WTC11 (cell line): ENCODE results near the gene ATP1A4. TPM values are rescaled to one million over a fixed set of nuclear protein-coding genes. Genes with fewer than 3 reads are reported as not detected.

ENCODE experiments used
- AFF4 ChIP-seq: sonication (generic); formaldehyde crosslinking; IDR thresholded peaks from 2 replicates; pipeline ENCODE4 v1.8.1; 2023; ENCODE audit warnings: mild to moderate bottlenecking, missing genetic modification reagents, borderline replicate concordance
- ATF1 ChIP-seq: sonication (generic); formaldehyde crosslinking; IDR thresholded peaks from 2 replicates; pipeline ENCODE4 v1.8.1; 2023; ENCODE audit warnings: mild to moderate bottlenecking, moderate library complexity, missing genetic modification reagents
- ATF2 ChIP-seq: sonication (generic); formaldehyde crosslinking; IDR thresholded peaks from 2 replicates; pipeline ENCODE4 v1.8.1; 2022; ENCODE audit warnings: low read depth, missing genetic modification reagents, borderline replicate concordance
- ATF3 ChIP-seq: sonication (generic); formaldehyde crosslinking; conservative IDR thresholded peaks from 2 replicates; pipeline ENCODE4 v1.8.1; 2022; ENCODE audit warnings: mild to moderate bottlenecking, missing genetic modification reagents
- CDX4 ChIP-seq: fragments of 250-450 bp; sonication (Bioruptor Pico); IDR thresholded peaks from 2 replicates; pipeline ENCODE4 v1.9.0; 2021; ENCODE audit warnings: moderate library complexity, mild to moderate bottlenecking, inconsistent platforms, borderline replicate concordance
- CREM ChIP-seq: sonication (generic); formaldehyde crosslinking; IDR thresholded peaks from 2 replicates; pipeline ENCODE4 v1.8.1; 2022; ENCODE audit warnings: mild to moderate bottlenecking, missing genetic modification reagents, moderate library complexity
- ELF4 ChIP-seq: sonication (generic); formaldehyde crosslinking; IDR thresholded peaks from 2 replicates; pipeline ENCODE4 v1.8.1; 2022; ENCODE audit warnings: low read depth, mild to moderate bottlenecking, moderate library complexity, missing genetic modification reagents
- ERG ChIP-seq: fragments of 250-450 bp; sonication (Bioruptor Pico); IDR thresholded peaks from 2 replicates; pipeline ENCODE4 v1.8.0; 2021; ENCODE audit warnings: mild to moderate bottlenecking
- FOXP4 ChIP-seq: sonication (generic); formaldehyde crosslinking; IDR thresholded peaks from 2 replicates; pipeline ENCODE4 v1.8.0; 2022; ENCODE audit warnings: mild to moderate bottlenecking, missing genetic modification reagents
- GRHL2 ChIP-seq: fragments of 250-450 bp; sonication (Bioruptor Pico); IDR thresholded peaks from 2 replicates; pipeline ENCODE4 v1.8.0; 2022; ENCODE audit warnings: mild to moderate bottlenecking, moderate library complexity; ENCODE audit not compliant: insufficient replicate concordance, severe bottlenecking
- JAZF1 ChIP-seq: fragments of 250-450 bp; sonication (Bioruptor Pico); IDR thresholded peaks from 2 replicates; pipeline ENCODE4 v1.9.0; 2021; ENCODE audit warnings: moderate library complexity, mild to moderate bottlenecking, inconsistent platforms
- MXD4 ChIP-seq: fragments of 250-450 bp; sonication (Bioruptor Pico); IDR thresholded peaks from 2 replicates; pipeline ENCODE4 v1.8.0; 2021; ENCODE audit warnings: mild to moderate bottlenecking, moderate library complexity, borderline replicate concordance
- NFATC4 ChIP-seq: fragments of 250-450 bp; sonication (Bioruptor Pico); IDR thresholded peaks from 2 replicates; pipeline ENCODE4 v1.9.0; 2021; ENCODE audit warnings: mild to moderate bottlenecking
- NR1H2 ChIP-seq: sonication (generic); formaldehyde crosslinking; IDR thresholded peaks from 2 replicates; pipeline ENCODE4 v1.9.0; 2021; ENCODE audit warnings: mild to moderate bottlenecking, moderate library complexity, missing genetic modification reagents
- NR2C2 ChIP-seq: sonication (generic); formaldehyde crosslinking; IDR thresholded peaks from 2 replicates; pipeline ENCODE4 v1.8.0; 2022; ENCODE audit warnings: mild to moderate bottlenecking, missing genetic modification reagents
- NR3C1 ChIP-seq: sonication (generic); formaldehyde crosslinking; conservative IDR thresholded peaks from 2 replicates; pipeline ENCODE4 v1.8.1; 2023; ENCODE audit warnings: low read depth, mild to moderate bottlenecking, missing genetic modification reagents
- OVOL2 ChIP-seq: fragments of 250-450 bp; sonication (Bioruptor Pico); IDR thresholded peaks from 2 replicates; pipeline ENCODE4 v1.9.0; 2021; ENCODE audit warnings: mild to moderate bottlenecking, borderline replicate concordance
- STAT6 ChIP-seq: sonication (generic); formaldehyde crosslinking; conservative IDR thresholded peaks from 2 replicates; pipeline ENCODE4 v1.8.1; 2023; ENCODE audit warnings: mild to moderate bottlenecking, low read depth, missing genetic modification reagents, moderate library complexity
- ZMAT4 ChIP-seq: fragments of 250-450 bp; sonication (Bioruptor Pico); IDR thresholded peaks from 2 replicates; pipeline ENCODE4 v1.9.0; 2021; ENCODE audit warnings: mild to moderate bottlenecking
- ZNF263 ChIP-seq: sonication (generic); formaldehyde crosslinking; IDR thresholded peaks from 2 replicates; pipeline ENCODE4 v1.8.1; 2022; ENCODE audit warnings: low read depth, mild to moderate bottlenecking, moderate library complexity, missing genetic modification reagents
- ZNF396 ChIP-seq: fragments of 250-450 bp; sonication (Bioruptor Pico); IDR thresholded peaks from 2 replicates; pipeline ENCODE4 v1.8.0; 2021; ENCODE audit warnings: mild to moderate bottlenecking, moderate library complexity, borderline replicate concordance
- ZNF423 ChIP-seq: fragments of 250-450 bp; sonication (Bioruptor Pico); IDR thresholded peaks from 2 replicates; pipeline ENCODE4 v2.1.2; 2022; ENCODE audit warnings: mild to moderate bottlenecking, moderate library complexity
- ZSCAN18 ChIP-seq: fragments of 250-450 bp; sonication (Bioruptor Pico); IDR thresholded peaks from 2 replicates; pipeline ENCODE4 v2.1.2; 2022; ENCODE audit warnings: mild to moderate bottlenecking, moderate library complexity
- total RNA-seq: library from RNA; stranded (reverse); gene quantifications from 3 replicates; pipeline ENCODE4 v1.2.3, GENCODE V29; 2021

ATP1A4 gene
- total RNA-seq, 1 experiment from 2014 or later: 0.37 TPM

- no peak for TF ChIP-seq ATF3 (CRISPR knock-in tag)
- no peak for TF ChIP-seq GRHL2
- TF ChIP-seq NFATC4 (CRISPR knock-in tag): no peak
- no peak for TF ChIP-seq AFF4 (CRISPR knock-in tag)
- no peak for TF ChIP-seq STAT6
- TF ChIP-seq CDX4 (CRISPR knock-in tag): no peak
- TF ChIP-seq OVOL2: no peak
- TF ChIP-seq ZNF396 (CRISPR knock-in tag): no peak
- TF ChIP-seq NR3C1 (CRISPR knock-in tag): no peak
- TF ChIP-seq ERG (CRISPR knock-in tag): peak; percentile 60; the same call in 1 of the 2 replicates
- TF ChIP-seq ATF2: no peak
- TF ChIP-seq ELF4 (CRISPR knock-in tag): no peak
- TF ChIP-seq MXD4 (CRISPR knock-in tag): no peak
- no peak for TF ChIP-seq NR2C2 (CRISPR knock-in tag)
- TF ChIP-seq ZNF423 (CRISPR knock-in tag): peak; percentile 92
- TF ChIP-seq JAZF1 (CRISPR knock-in tag): no peak
- peak; percentile 66; the same call in 1 of the 2 replicates for TF ChIP-seq FOXP4
- TF ChIP-seq ZMAT4 (CRISPR knock-in tag): peak; percentile 81; the same call in 1 of the 2 replicates
- TF ChIP-seq NR1H2 (CRISPR knock-in tag): no peak
- no peak for TF ChIP-seq ATF1
- TF ChIP-seq ZNF263: no peak
- 0 out of 2 replicates have a peak, but pooled peaks have one; percentile 41 for TF ChIP-seq ZSCAN18
- TF ChIP-seq CREM: no peak
Observed at GRCh38 chr1:160169553-160170399, 18.4 kb downstream of the ATP1A4 start (continued).
